UCSD-AML1 (cell line): ENCODE measurements around the gene ATP5MG.
A peak's percentile ranks its signal among the peaks of the same experiment; 100 is the strongest.
"Not testable (repeated sequence)": the region's sequence is repeated elsewhere in the genome, so short reads cannot be mapped to it uniquely, and the experiment has no call there.

Source experiments
- DNase-seq: peaks from one replicate; lab custom pipeline; 2025; ENCODE audit not compliant: unreplicated experiment; lab: John Stamatoyannopoulos, UW

ATP5MG gene, protein sequence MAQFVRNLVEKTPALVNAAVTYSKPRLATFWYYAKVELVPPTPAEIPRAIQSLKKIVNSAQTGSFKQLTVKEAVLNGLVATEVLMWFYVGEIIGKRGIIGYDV

DNA sequence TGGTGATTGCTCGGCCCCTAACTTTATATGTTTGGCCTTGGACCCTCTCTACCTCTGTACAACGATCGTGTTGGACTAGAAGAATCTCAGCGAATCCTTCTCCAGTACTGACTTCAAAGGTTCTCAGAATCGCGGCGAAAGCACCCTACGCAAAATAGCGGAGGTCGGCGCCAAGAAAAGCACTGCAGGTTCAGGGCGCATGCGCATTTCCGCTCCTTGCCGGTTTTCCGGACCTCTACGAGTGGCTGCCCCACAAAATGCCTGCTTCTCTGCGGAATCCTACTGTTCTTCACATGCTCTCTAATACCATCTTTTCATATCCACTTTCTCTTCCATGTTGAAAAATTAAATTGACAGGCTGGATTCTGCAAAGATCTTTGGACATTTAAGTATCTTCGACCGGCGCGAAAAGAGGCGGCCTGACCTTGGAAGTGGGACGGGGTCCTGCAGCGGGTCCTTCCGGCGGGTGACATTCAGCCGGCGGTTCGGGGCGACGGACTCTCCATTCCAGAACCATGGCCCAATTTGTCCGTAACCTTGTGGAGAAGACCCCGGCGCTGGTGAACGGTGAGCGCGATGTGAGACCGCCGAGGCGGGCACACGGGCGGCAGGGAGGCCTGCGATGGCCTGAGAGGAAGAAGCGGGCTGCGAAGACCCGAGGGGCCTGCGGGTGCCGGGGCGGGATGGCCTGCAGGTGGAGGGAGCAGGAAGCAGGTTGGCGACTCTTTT is at the start of gene ATP5MG:
ATP5MG (plus strand) TSS at position 456 of the 729 bp plus-strand sequence; CDS start at position 516, 60 bp downstream.
- peak; percentile 94 for DNase-seq

GRCh38 chr11:118353084-118353710 is 48.2 kb upstream of the ATP5MG start:
- no peak for DNase-seq

DNA sequence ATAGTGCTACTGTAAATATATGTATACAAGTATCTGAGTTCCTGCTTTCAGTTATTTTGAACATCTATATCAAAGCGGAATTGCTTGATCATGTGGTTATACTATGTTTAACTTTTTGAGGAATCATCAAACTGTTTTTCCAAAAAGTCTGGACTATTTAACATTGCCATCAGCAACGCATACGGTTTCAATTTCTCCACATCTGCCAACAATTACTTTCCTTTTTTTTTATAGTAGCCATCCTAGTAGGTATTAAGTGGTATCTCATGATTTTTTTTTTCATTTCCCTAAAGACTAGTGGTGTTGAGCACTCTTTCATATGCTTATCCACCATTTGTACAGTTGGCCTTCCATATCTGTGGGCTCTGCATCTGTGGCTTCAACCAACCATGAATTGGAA is 43.3 kb upstream of the ATP5MG start:
- DNase-seq, result no peak

GRCh38 chr11:118359295-118359958 is 42.0 kb upstream of the ATP5MG start, which contains the start of gene UBE4A:
Gene UBE4A, plus strand, starts transcription at chr11:118359600. Its CDS starts 5,481 bp downstream, at chr11:118365081.
- peak; percentile 92 for DNase-seq

- DNase-seq, result no peak
Measured at GRCh38 chr11:118364956-118365615, 36.3 kb upstream of the ATP5MG start.

DNA sequence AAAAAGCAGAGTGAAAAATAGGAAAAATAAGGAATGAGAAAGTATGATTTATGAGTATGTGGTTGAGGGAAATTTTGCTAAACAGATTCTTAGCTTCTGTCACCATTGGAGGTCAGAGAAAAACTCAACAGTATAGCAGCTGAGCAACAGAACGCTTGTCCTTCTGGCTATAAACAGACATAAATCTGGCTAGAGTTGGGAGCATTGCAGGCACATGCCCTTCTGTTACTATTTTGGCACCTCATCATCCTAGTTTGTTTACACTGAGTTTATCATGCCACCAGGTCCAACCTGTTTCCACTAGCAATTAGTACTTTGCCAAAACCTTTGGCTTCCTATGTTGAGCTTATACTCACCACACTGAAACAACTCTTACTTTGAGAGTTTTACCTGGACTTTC is 35.1 kb upstream of the ATP5MG start:
- DNase-seq, result no peak

GRCh38 chr11:118370774-118371173 is 30.6 kb upstream of the ATP5MG start:
- no peak for DNase-seq

DNA sequence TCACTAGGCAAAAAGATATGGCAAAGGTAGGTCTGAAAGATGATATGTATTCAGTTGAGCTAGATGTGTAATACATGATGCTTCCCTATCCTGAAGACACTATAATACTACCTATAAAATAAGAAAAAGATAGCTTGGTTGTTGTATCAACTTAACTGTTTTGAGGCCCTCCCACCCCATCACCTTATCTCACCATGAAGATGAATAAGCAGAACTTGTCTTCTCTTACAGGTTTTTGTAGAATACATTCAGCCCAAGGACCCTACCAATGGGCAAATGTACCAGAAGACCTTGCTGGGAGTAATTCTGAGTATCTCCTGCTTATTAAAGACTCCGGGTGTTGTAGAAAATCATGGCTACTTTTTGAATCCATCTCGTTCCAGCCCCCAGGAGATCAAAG is 28.1 kb upstream of the ATP5MG start:
- no peak for DNase-seq

- no peak for DNase-seq
Measured at GRCh38 chr11:118373871-118374270, 27.5 kb upstream of the ATP5MG start.

- no peak for DNase-seq
Measured at GRCh38 chr11:118374729-118375128, 26.7 kb upstream of the ATP5MG start.

- DNase-seq, result no peak
Measured at GRCh38 chr11:118375978-118376377, 25.4 kb upstream of the ATP5MG start.

- no peak for DNase-seq
Measured at GRCh38 chr11:118379497-118379896, 21.9 kb upstream of the ATP5MG start.

- no peak for DNase-seq
Measured at GRCh38 chr11:118380571-118380970, 20.8 kb upstream of the ATP5MG start.

- DNase-seq, result no peak
Measured at GRCh38 chr11:118382954-118383353, 18.5 kb upstream of the ATP5MG start.

- DNase-seq, result no peak
Measured at GRCh38 chr11:118383657-118384056, 17.7 kb upstream of the ATP5MG start.

DNA sequence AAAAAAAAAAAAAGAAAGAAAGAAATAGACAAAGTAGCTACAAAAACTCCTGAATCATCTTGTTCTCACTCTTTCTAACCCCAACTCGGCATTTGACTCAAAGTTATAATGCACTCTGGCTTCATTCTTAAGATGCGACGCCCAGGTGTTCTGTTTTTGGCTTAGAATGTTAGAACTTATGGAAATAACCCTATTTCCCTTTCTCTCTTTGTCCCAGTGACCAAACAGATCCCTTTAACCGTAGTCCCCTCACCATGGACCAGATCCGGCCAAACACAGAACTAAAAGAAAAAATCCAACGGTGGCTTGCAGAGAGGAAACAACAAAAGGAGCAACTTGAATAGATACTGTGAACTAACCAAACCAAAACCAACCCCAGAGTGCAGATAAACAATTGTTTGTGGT is 5.3 kb upstream of the ATP5MG start:
- DNase-seq, result no peak

- DNase-seq, result no peak
Measured at GRCh38 chr11:118397448-118397847, 4.0 kb upstream of the ATP5MG start.

DNA sequence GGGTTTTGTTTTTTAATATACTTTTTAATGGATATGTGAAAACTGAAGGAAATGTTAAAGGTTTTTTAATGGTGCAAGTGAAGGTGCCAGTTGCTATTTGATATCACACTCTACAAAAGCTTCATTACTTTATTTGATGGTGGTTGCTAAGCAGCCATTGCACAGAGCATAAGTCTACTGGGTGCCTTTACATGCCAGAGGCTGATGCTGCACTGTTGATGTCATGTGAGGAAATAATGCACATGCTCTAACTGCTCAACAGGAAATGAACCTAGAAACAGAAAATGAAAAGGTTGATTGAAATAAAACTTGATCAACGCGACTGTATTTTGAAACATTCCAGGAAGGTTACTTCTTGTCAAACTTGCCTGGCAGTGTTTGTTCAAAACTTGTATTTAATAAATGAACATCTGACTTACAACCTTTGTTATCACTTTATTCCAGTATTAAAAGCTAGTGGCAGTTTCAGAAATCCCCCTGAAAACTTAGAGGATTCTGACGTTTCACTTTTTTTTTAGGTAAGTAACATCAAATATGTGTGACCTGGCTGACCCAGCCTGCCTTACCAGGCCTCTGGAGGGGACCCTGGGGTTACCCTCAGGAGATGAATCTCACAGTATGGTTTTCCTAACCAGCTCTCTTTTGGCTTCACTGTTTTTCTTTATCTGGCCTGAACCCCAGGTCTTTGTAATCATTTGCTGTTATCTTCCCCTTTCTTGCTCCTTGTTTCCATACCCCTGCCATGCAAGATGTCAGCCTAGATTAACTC is 2.4 kb upstream of the ATP5MG start:
- no peak for DNase-seq

- DNase-seq, result no peak
Measured at GRCh38 chr11:118401880-118402590, 629 bp downstream of the ATP5MG start.

DNA sequence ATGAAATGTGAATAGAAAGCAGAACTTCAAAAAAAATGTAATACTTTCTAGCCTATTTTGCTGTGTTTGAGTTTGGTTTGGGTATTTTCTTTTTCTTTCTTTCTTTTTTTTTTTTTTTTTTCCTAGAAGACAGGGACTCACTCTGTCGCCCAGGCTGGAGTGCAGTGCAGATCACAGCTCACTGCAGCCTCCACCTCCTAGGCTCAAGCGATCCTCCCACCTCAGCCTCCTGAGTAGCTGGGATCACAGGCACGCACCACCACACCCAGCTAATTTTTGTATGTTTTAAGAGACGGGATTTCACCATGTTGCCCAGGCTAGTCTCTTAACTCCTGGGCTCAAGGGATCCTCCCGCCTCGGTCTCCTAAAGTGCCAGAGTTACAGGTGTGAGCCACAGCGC is 1.2 kb downstream of the ATP5MG start:
- not testable (repeated sequence) for DNase-seq
